Caki2 (cell line): ENCODE measurements around the gene ACTR8. TPM values are rescaled to one million over a fixed set of nuclear protein-coding genes. Genes with fewer than 3 reads are reported as not detected.
A peak's percentile ranks its signal among the peaks of the same experiment; 100 is the strongest.

Experiments used
- DNase-seq: peaks from one replicate; pipeline ENCODE4 v3.0.0-alpha.2; 2015; ENCODE audit warnings: low read depth
- in situ Hi-C: cut with HindIII; loops from 2 replicates; pipeline ENCODE4 v1.10.0; 2016; ENCODE audit warnings: low sequenced_read_pairs, low pct_unique_long_range_greater_than_20kb, mixed read lengths
- total RNA-seq: library from RNA; depleted of rRNA; stranded (reverse); fragments of >200 nt; shearing (Covaris generic); gene quantifications from 2 replicates; pipeline ENCODE4 v1.2.3, GENCODE V29; 2014; ENCODE audit warnings: low replicate concordance

Gene ACTR8
- total RNA-seq, 1 experiment from 2014 or later: 18.5 TPM

DNA sequence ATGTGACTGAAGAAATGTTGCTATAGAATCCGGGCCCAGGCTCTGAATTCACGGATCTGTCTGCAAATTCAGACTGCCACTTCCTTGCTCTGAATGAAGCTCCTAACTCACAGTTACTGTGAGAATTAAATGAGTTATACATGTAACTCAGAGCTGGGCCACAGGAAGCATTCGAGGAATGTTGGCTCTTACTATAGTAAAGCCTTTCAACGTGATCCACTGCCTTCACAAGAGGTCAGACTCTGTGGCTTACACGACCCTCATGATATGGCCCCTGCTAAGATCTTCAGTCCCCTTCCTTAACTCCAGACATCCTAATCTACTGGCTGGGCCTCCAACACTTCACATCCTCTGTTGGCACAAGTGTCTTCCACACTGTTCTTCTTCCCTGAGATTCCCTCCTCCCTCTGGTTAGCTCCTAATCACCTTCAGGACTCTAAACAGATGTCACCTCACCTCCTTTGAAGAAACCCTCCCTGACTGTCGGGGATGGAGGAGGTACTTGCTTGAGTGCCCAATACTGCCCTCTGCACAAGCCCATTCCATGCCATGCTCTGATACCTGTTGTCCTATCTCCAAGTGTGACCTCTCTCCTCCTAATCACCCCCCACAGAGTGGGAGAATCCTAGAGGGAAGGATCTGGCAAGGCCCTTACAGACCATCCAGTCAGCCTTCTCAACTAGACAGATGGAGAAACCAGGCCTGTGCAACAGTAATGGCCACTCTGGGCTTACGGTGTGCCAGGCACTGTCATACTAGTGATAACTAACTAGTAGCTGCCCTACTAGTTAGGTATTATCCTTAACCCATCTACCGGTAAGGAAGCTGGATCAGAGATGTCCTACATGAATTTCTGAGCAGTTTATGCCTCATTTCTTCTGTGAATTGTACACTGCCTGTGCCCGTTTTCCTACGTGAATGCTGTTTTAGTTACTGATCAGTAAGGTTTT is 1.3 kb downstream of the ACTR8 start:
- in situ Hi-C loops: no loop called here
- no peak for DNase-seq

DNA sequence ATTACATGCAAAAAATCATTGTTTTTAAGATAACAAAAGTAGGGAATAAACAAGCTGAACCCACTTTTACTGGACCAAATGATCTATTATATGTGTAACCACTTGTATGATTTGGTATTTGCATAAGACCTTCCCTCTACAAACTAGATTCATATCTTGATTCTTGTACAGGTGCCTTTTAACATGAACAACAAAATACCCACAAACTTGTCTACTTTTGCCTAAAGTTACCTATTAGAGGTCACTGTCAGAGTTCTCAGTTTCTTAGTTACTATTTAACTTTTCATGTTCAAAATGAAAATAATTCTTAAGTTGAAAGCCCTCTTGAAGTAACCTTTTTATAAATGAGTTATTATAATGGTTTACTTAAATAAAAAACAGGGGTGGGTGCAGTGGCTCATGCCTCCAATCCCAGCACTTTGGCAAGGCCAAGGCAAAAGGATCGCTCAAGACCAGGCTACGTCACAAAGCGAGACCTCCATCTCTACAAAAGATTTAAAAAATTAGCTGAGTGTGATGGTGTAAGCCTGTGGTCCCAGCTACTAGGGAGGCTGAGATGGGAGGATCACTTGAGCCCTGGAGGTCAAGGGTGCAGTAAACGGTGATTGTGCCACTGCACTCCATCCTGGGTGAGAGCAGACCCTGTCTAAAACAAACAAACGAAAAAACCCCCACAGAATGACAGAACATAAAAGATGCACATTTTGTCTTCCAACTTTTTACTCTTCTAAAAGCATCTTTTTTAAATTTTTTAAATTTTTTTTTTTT is 16.0 kb downstream of the ACTR8 start:
- no peak for DNase-seq
- in situ Hi-C loops: no loop called here

DNA sequence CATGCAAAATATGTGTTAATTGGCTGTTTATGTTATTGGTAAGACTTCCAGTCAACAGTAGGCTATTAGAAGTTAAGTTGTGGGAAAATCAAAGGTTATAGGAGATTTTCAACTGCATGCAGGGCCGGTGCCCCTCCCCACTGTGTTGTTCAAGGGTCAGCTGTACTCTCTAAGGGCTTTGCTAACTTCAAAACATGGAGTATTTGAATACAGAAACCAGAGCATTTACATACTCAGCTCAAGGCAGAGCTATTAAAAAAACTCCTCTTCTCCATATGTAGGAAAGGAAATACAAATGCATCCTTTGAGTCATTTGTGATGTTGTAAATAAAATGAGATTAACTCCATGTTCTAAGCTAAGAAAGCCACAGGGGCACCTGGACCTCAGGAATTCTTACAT is 18.8 kb downstream of the ACTR8 start:
- in situ Hi-C loops: no loop called here
- no peak for DNase-seq

DNA sequence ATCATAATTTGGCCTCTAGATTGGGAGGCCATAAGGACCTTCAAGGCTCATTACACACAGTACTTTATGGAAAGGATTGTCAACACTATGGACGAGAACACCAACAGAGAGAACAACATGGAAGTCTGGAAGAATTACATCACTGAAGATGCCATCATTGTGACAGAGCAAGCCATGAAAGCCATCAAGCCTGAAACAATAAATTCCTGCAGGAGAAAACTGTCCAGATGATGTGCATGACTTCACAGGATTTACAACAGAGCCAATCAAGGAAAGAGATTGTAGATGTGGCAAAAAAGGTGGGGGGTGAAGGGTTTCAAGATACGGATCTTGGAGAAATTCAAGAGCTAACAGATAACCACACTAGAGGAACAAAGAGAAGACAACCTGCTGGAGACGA is 19.7 kb downstream of the ACTR8 start:
- peak; percentile 62 for DNase-seq
- in situ Hi-C loops: no loop called here

DNA sequence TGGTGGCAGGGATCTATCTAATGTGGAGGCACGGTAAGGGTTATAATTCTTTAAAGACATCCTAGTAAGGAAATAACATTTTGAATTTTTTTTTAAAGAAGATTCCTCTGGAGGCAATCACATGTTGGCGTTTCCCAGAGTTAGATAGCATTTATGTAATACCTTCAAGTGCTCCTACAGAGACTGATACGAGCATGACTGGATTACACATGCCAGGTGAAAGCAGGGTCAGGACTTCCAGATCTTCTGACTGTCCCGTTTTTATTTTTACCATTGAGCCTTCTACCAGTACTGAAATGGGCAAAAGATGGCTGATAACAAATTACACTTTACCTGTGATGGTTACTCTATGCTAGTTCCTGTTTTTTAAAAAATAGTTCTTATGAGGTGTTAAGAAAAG is 21.8 kb downstream of the ACTR8 start:
- in situ Hi-C loops: no loop called here
- no peak for DNase-seq

DNA sequence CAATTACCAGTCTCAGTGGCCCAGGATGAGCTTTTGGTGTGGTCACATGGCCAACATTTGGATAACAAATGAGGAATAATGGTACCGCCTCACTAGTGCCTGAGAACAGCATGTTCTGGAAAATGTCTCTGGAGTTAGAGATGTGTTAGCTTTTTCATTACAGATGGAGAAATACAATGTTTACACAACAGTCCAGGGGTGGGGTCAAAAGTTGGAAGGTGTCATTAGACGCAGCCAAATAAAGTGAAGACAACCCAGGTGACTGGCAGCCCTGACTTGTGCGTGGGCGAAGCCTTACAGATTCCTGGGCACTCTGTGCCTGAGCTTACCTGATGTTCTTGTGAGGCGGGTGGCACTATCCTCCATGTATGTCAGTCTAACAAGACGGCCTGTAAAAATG is 22.8 kb downstream of the ACTR8 start:
- no peak for DNase-seq
- in situ Hi-C loops: no loop called here

DNA sequence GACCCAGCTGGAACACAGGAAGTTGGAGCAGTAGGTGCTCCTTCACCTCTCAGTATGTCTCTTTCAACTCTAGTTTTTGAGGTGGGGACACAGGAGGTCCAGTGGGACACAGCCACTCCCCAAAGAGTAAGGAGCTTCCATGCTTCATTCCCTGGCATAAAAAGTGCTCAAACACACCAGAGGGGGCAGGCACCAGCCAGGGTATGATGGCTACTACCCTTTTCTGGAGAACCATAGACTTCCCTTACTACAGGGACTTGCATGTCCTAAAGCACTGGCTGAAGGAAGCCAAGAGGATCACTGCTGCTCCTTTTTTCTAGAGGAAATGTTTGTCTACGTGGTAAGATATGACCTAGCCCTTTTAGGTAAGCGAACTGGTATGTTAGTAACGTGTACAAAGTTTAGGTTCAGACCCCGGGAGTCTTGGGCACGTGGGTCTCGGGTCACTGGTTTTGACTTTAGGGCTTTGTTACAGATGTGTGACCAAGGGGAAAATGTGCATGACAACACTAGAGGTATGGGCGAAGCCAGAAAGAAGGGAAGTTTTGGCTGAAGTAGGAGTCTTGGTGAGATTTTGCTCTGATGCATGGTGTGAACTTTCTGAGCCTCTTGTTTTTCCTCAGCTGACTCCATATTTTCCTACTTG is 23.7 kb downstream of the ACTR8 start:
- in situ Hi-C loops: no loop called here
- DNase-seq: peak; percentile 23

DNA sequence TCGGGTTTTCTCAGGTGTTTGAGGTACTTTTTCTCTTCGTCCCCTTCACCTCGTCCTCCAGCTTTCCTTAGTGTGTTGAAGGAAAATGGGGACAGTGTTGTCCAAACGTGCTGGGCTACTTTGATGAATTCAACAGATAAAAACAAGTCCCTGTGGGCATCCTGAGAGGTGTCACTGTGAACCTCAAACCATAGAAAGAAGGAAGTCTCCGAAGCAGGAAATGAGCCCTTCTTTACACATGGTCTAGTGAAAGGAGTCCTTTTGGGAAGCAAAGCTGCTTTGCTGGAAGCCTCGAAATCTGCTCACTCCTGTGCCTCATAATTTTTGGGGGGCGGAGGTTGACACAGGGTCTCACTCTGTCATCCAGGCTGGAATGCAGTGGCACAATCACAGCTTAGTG is 25.0 kb downstream of the ACTR8 start:
- in situ Hi-C loops: no loop called here
- DNase-seq: no peak

DNA sequence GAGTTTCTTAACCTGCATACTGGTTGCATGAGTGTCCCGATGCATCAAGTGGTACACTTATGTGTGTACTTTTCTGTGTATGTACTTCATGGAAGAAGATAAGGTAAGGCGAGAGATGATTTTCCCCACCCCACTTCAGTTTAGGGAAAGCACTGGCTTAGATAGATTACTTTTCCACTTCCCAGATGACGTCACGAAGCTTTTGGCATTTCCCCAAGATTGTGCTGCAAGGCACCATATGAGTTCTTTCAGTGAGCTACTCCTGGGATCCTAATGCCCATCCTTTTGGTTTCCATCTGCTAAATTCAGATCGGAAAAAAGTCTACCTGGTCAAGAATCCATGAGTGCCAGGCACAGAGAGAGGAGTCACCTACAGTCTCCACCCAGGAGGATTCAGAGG is 31.1 kb downstream of the ACTR8 start:
- DNase-seq: no peak
- in situ Hi-C loops: no loop called here

DNA sequence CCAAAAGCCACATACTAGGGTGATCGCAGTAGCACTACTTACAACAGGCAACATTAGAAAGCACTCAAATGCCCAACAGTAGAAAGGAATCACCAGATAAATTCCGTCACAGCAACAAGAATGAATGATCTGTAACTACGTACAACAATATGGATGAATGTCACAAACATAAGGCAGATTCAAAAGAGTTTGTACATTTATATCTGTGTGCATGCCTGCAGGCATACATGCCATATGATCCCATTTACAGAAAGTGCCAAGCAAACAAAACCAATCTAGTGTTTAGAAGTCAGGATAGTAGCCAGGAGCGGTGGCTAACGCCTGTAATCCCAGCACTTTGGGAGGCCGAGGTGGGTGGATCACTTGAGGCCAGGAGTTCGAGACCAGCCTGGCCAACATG is 32.0 kb downstream of the ACTR8 start:
- in situ Hi-C loops: no loop called here
- no peak for DNase-seq

DNA sequence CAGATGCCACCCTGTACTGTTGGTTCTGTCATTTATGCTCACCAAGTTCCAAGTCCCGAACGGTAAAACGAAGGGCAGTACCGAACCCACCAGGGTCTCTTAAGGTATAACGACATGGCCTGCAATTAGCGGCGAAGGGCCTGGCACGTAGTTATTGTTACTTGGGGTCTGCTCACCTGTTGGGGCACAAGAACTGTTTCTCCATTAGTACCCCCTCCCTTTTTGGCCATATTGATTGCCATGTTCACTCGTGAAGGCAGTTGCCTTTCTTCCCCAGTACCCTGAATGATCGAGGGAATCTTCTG is 35.1 kb downstream of the ACTR8 start:
- in situ Hi-C loops: no loop called here
- no peak for DNase-seq

DNA sequence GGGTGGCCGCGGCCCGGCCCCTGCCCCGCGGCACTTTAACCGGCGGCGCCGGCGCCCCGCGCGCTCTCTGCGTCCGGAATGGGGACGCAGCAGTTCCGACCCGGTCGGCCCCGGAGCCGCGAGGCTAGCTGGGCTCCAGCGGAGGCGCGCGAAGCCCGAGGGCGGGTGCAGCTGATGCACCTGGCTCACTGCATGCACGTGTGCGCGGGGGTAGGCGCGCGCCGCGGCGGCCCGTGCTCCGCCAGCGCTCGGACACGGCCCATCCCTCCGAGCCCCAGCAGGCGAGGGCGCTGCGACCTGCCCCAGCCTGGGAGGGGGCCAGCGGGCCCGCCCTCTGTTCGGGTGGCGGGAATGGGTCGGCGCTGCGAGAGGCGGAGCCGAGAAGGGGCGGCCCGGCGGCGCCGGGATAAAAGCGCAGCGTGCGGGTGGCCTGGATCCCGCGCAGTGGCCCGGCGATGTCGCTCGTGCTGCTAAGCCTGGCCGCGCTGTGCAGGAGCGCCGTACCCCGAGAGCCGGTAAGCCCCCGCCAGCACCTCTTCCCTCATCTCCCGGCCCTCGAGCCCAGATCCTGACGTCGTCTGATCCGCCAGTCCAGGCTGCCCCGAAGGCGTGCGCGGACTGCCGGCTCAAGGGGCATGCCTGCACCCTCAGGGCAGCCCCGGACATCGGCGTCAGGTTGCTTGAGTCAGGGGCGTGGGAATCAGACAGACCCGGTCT is 35.7 kb downstream of the ACTR8 start, which contains the start of the genes CHDH and IL17RB:
TSS of gene CHDH (minus strand) at position 286 of the 717 bp plus-strand sequence. CDS start 22,411 bp downstream, outside the sequence.
TSS of gene IL17RB (plus strand) at position 435 of the 717 bp plus-strand sequence. CDS start at position 456, 21 bp downstream.
- in situ Hi-C loops: no loop called here

DNA sequence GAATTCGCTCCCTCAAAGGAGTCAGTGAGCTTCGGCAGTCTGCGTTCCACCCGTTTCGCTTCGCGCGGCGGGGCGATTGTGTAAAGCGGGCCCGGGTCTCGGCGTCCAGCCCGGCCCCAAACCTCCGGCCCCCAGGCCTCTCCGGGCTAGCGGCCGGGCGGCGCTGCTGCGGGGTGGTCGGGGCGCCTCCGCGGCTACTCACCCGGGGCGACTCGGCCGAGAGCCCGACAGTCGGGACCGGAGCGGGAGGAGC is 36.1 kb downstream of the ACTR8 start:
- in situ Hi-C loops: no loop called here
- DNase-seq: no peak

More for the DNA sequence above, 35.7 kb downstream of the ACTR8 start, which contains the start of the genes CHDH and IL17RB:
- peak; percentile 52 for DNase-seq

DNA sequence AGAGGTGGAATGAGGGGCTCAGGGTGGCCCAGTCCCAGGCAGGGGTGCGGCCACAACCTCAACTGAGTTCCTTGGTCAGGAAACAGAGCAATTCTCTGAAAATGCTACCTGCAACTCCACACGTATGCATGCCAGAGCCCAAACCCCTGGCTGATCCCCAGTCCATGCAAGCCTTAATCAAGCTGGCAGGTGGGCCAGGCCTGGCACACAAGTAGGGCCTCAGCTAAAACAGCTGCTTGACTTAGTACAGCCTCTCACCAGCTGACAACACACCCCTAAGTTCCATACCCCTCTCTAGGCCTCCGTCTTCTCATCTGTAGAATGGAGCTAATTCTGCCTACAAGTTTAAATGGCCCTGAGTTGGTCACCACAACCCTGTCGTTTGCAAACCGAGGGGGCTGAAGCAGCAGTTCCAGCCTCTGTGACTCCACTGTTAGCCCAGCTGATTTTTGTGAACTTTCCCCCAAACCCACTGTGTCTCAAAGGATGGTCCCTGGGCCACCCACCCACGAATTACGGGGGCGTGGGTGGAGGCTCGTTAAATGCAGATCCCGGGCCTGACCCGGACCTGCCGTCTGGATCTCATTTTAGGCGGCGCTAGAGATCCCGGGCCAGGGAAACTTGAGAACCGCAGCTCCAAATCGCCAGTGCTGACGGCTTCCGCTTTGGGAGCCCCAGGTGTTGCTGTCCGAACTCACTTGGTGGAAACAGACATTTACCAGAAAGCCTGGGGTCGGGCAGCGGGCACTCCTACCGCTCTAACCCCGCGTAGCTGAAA is 36.7 kb downstream of the ACTR8 start:
- DNase-seq: no peak
- in situ Hi-C loops: no loop called here

DNA sequence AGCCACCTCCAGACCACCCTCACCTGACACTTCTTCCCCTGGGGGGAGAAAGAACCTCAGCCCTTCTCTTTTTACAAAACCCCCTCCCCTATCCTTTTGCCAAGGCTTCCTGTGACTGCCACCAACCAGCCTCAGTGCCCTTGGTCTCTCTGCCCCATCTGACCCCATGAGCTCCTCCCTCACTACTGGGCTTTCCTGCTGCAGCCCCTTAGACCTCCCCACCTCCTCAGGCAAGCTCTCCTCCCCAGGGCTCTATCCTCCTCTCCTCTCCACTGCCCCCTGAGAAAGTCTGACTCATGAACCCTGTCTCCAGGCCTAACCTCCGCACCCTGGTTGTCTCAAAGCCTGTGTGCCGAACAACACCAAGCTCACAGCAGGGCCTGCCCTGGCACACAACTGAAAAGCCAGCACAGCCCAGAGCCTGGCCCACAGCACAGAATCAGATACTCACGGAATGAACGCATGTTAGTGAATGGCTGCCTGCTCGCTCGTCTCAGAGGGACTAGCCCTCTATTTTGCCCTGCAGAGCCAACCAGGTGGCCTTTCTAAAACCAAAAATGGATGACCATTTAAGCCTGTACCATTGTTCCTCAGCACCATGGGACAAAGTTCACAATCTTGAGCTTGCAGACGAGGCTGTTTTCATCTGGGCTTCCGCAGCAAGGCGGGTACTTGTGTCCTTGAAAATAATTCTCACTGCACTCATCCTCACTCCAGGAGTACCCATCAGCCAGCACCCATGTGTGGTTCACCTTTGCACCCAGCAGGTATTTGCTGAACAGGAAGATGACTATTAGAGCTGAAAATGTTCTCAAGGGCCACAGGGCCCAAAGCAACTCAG is 37.5 kb downstream of the ACTR8 start:
- in situ Hi-C loops: no loop called here
- DNase-seq: no peak

DNA sequence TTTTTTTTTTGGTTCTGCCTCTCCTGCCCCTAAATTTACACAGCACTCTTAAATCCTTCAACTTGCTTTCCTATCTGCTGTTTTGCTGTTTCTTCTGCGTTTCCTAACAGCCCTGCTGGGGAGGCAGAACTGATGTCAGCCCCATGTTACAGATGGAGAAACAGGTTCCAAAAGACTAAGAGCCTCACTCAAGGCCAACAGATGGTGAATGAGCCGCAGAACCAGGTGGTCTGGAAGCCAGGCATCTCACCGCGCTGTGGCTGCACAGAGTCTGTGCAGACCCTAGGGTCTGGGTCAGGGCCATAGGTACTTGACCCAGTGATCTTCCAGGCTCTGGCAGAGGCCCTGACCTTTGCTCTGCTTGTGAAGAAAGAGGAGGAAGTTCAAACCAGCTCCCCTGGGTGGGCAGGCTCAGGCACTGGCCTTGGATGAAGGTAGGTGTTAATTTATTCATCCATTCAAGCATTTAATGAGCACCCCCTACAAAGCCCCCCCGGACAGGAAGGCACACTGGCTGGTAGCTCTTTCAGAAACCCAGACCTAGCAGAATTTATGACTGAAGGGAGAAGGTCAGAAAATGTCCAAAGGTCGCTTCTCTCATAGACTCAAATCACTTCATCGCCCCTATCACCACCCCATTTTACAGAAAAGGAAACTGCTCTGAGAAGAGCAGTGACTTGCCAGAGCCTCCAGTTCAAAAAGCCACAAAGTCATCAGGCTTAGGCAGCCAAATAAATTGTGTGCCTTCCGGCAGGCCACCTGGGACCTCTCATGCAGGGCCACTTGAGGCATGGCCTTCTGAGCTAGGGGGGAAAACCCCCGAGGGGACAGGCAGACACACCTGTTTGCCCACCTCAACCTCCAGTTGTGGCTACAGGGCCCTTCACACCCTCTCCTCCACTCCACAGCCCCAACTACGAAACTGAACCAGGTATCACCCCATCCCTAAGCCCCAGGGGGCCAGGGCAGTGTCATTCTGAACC is 38.5 kb downstream of the ACTR8 start:
- no peak for DNase-seq
- in situ Hi-C loops: no loop called here
